Smooth muscle cell (in vitro differentiated cells): ENCODE results near the gene CCDC178. TPM values are rescaled to one million over a fixed set of nuclear protein-coding genes. Genes with fewer than 3 reads are reported as not detected.

Experiments used
- DNase-seq: peaks from one replicate; lab custom pipeline; 2025; ENCODE audit not compliant: unreplicated experiment; lab: John Stamatoyannopoulos, UW
- H2AFZ ChIP-seq: fragments of 200-600 bp; sonication (generic); 2 replicates; pipeline ENCODE4 v1.6.0; 2016; ENCODE audit warnings: antibody characterized with exemption, low read depth, mild to moderate bottlenecking
- H3F3A ChIP-seq: fragments of 200-600 bp; sonication (generic); 2 replicates; pipeline ENCODE4 v1.6.0; 2017; ENCODE audit warnings: antibody characterized with exemption, low read depth
- H3K27ac ChIP-seq: fragments of 200-600 bp; sonication (generic); 2 replicates; pipeline ENCODE4 v1.5.1; 2016; ENCODE audit warnings: low read depth, mild to moderate bottlenecking
- H3K27me3 ChIP-seq: fragments of 200-600 bp; sonication (generic); 2 replicates; pipeline ENCODE4 v1.6.1; 2016; ENCODE audit warnings: low read depth, mild to moderate bottlenecking
- H3K36me3 ChIP-seq: fragments of 200-600 bp; sonication (generic); 2 replicates; pipeline ENCODE4 v1.5.1; 2016; ENCODE audit warnings: low read depth
- H3K4me1 ChIP-seq: fragments of 200-600 bp; sonication (generic); 2 replicates; pipeline ENCODE4 v1.5.1; 2016; ENCODE audit warnings: low read depth
- H3K4me2 ChIP-seq: fragments of 200-600 bp; sonication (generic); 2 replicates; pipeline ENCODE4 v1.6.0; 2016; ENCODE audit warnings: mild to moderate bottlenecking
- H3K4me3 ChIP-seq: fragments of 200-600 bp; sonication (generic); 2 replicates; pipeline ENCODE4 v1.5.1; 2016; ENCODE audit warnings: mild to moderate bottlenecking
- H3K79me2 ChIP-seq: fragments of 200-600 bp; sonication (generic); 2 replicates; pipeline ENCODE4 v1.6.0; 2016; ENCODE audit warnings: low read depth, mild to moderate bottlenecking
- H3K9ac ChIP-seq: fragments of 200-600 bp; sonication (generic); 2 replicates; pipeline ENCODE4 v1.6.0; 2016; ENCODE audit warnings: low read depth
- H3K9me3 ChIP-seq: fragments of 200-600 bp; sonication (generic); replicated peaks from 2 replicates; pipeline ENCODE4 v1.5.1; 2016; ENCODE audit warnings: low read depth
- H4K20me1 ChIP-seq: fragments of 200-600 bp; sonication (generic); 2 replicates; pipeline ENCODE4 v1.6.0; 2016; ENCODE audit warnings: low read depth
- CTCF ChIP-seq: fragments of 200-600 bp; sonication (generic); IDR thresholded peaks from 2 replicates; pipeline ENCODE4 v1.5.1; 2017; ENCODE audit warnings: borderline replicate concordance, mild to moderate bottlenecking, antibody characterized with exemption; ENCODE audit not compliant: insufficient read depth, poor library complexity, severe bottlenecking
- WGBS: methylation state at CpG from one replicate; pipeline ENCODE4 v1.1.7; 2016; ENCODE audit warnings: low lambda C conversion rate; 5-methylcytosine and 5-hydroxymethylcytosine counted together
- polyA plus RNA-seq: library from polyadenylated mRNA; unstranded; fragments of >200 nt; fragmentation: Nextera tagmentation; extraction: Ambion mirVana; gene quantifications from 2 replicates; pipeline ENCODE4 v1.2.1, GENCODE V29; 2016
- total RNA-seq: library from RNA; depleted of rRNA; stranded (reverse); fragments of >200 nt; gene quantifications from 2 replicates; pipeline ENCODE4 v1.2.3, GENCODE V29; 2014

The CCDC178 gene
- total and polyA plus RNA-seq, 2 experiments from 2014 or later, result not detected

GRCh38 chr18:33307520-33307919, 133.0 kb downstream of the CCDC178 start:
- H3K4me1 ChIP-seq, result no peaks in the 10 kb centered on the region
- DNase-seq, result no peak
- H2AFZ ChIP-seq, result no peak overlapping the region
- no peak overlapping the region for H3K4me2 ChIP-seq
- TF ChIP-seq CTCF, result no peak
- no peaks in the 10 kb centered on the region for H3K79me2 ChIP-seq
- no peaks in the 10 kb centered on the region for H4K20me1 ChIP-seq
- H3K9me3 ChIP-seq, result no peaks in the 10 kb centered on the region
- no peak overlapping the region for H3K4me3 ChIP-seq
- no peaks in the 10 kb centered on the region for H3K27me3 ChIP-seq
- H3K27ac ChIP-seq, result no peak overlapping the region
- no peak overlapping the region for H3K9ac ChIP-seq
- H3K36me3 ChIP-seq, result no peaks in the 10 kb centered on the region
- 85% methylated on average over 1 of the region's 1 CpG for WGBS
- no peaks in the 10 kb centered on the region for H3F3A ChIP-seq

GRCh38 chr18:33304277-33304676, 136.2 kb downstream of the CCDC178 start:
- Histone ChIP-seq H3K27ac (no peak overlapping the region), H3K4me3 (no peak overlapping the region), H4K20me1 (no peaks in the 10 kb centered on the region), H2AFZ (no peak overlapping the region), H3K4me2 (no peak overlapping the region), H3K4me1 (no peaks in the 10 kb centered on the region), H3K9me3 (no peaks in the 10 kb centered on the region), H3K79me2 (no peaks in the 10 kb centered on the region), H3K9ac (no peak overlapping the region), H3F3A (no peaks in the 10 kb centered on the region), H3K27me3 (no peaks in the 10 kb centered on the region), H3K36me3 (no peaks in the 10 kb centered on the region)
- TF ChIP-seq CTCF, result no peak
- 86% methylated on average over 3 of the region's 3 CpGs for WGBS
- DNase-seq, result no peak

- H4K20me1 ChIP-seq, result no peaks in the 10 kb centered on the region
- H2AFZ ChIP-seq, result no peak overlapping the region
- H3K27ac ChIP-seq, result no peak overlapping the region
- H3K79me2 ChIP-seq, result no peaks in the 10 kb centered on the region
- H3K4me3 ChIP-seq, result no peak overlapping the region
- no peaks in the 10 kb centered on the region for H3K4me1 ChIP-seq
- no peaks in the 10 kb centered on the region for H3K36me3 ChIP-seq
- 82% methylated on average over 1 of the region's 1 CpG for WGBS
- DNase-seq, result no peak
- no peak overlapping the region for H3K4me2 ChIP-seq
- no peak for TF ChIP-seq CTCF
- H3K9ac ChIP-seq, result no peak overlapping the region
- H3K9me3 ChIP-seq, result no peaks in the 10 kb centered on the region
- H3F3A ChIP-seq, result no peaks in the 10 kb centered on the region
- no peaks in the 10 kb centered on the region for H3K27me3 ChIP-seq
Measured at GRCh38 chr18:33291539-33291938, 149.0 kb downstream of the CCDC178 start.

GRCh38 chr18:33288082-33288716, 152.3 kb downstream of the CCDC178 start:
- TF ChIP-seq CTCF, result no peak
- no peaks in the 10 kb centered on the region for H3K36me3 ChIP-seq
- H3K79me2 ChIP-seq, result no peaks in the 10 kb centered on the region
- 81% methylated on average over 2 of the region's 3 CpGs for WGBS
- H2AFZ ChIP-seq, result no peak overlapping the region
- H3K4me1 ChIP-seq, result no peaks in the 10 kb centered on the region
- H3F3A ChIP-seq, result no peaks in the 10 kb centered on the region
- H3K27ac ChIP-seq, result no peak overlapping the region
- no peak overlapping the region for H3K4me2 ChIP-seq
- DNase-seq, result no peak
- no peaks in the 10 kb centered on the region for H4K20me1 ChIP-seq
- no peaks in the 10 kb centered on the region for H3K27me3 ChIP-seq
- no peaks in the 10 kb centered on the region for H3K9me3 ChIP-seq
- H3K9ac ChIP-seq, result no peak overlapping the region
- H3K4me3 ChIP-seq, result no peak overlapping the region
